Endothelial cell (in vitro differentiated cells): ENCODE results near the gene DQX1. TPM values are rescaled to one million over a fixed set of nuclear protein-coding genes. Genes with fewer than 3 reads are reported as not detected.

ENCODE experiments used
- DNase-seq: peaks from one replicate; pipeline ENCODE4 v3.0.0; 2021; ENCODE audit warnings: low spot score
- H3K27ac Mint-ChIP-seq: one replicate; pipeline ENCODE4 v1.8.0; 2021; ENCODE audit warnings: mixed read lengths, inconsistent platforms; ENCODE audit not compliant: unreplicated experiment
- H3K27me3 Mint-ChIP-seq: one replicate; pipeline ENCODE4 v1.8.0; 2021; ENCODE audit warnings: mild to moderate bottlenecking, moderate library complexity, mixed read lengths, inconsistent platforms; ENCODE audit not compliant: unreplicated experiment
- H3K36me3 Mint-ChIP-seq: one replicate; pipeline ENCODE4 v1.8.0; 2021; ENCODE audit warnings: mild to moderate bottlenecking, low read depth, mixed read lengths, inconsistent platforms; ENCODE audit not compliant: unreplicated experiment
- H3K4me1 Mint-ChIP-seq: one replicate; pipeline ENCODE4 v1.8.0; 2021; ENCODE audit warnings: mild to moderate bottlenecking, mixed read lengths, inconsistent platforms; ENCODE audit not compliant: unreplicated experiment
- H3K4me3 Mint-ChIP-seq: one replicate; pipeline ENCODE4 v1.8.0; 2021; ENCODE audit warnings: mild to moderate bottlenecking, mixed read lengths, inconsistent platforms; ENCODE audit not compliant: unreplicated experiment
- H3K9me3 Mint-ChIP-seq: one replicate; pipeline ENCODE4 v1.8.0; 2021; ENCODE audit warnings: mixed read lengths, inconsistent platforms; ENCODE audit not compliant: unreplicated experiment
- CTCF ChIP-seq: fragments of 200-600 bp; sonication (generic); IDR thresholded peaks from one replicate; pipeline ENCODE4 v1.5.0; 2021; ENCODE audit warnings: antibody characterized with exemption; ENCODE audit not compliant: unreplicated experiment
- total RNA-seq: library from RNA; stranded (reverse); fragmentation: NEBNext Ultra II Directional; extraction: Animal tissue kit (Norgen Biotek cat#: 25700); gene quantifications from one replicate; pipeline ENCODE4 v1.2.1, GENCODE V29; 2021; ENCODE audit not compliant: unreplicated experiment

DQX1 gene
- total RNA-seq, 1 donor from 2014 or later: 3.5 TPM

- Mint-ChIP-seq H3K27me3 (peaks cover 37% of the 10 kb centered on the region), H3K36me3 (peaks cover 14% of the 10 kb centered on the region), H3K27ac (no peak overlapping the region), H3K9me3 (peaks cover 5% of the 10 kb centered on the region), H3K4me1 (peaks cover 25% of the 10 kb centered on the region), H3K4me3 (no peak overlapping the region)
- TF ChIP-seq CTCF: no peak
- DNase-seq: no peak
Measured at GRCh38 chr2:74513605-74514367, 12.2 kb downstream of the DQX1 start.

GRCh38 chr2:74512744-74513604, 13.1 kb downstream of the DQX1 start:
- H3K36me3 Mint-ChIP-seq: peaks cover 11% of the 10 kb centered on the region
- no peak for TF ChIP-seq CTCF
- peak overlapping the region; percentile 65 for H3K4me3 Mint-ChIP-seq
- H3K4me1 Mint-ChIP-seq: peaks cover 31% of the 10 kb centered on the region
- H3K27ac Mint-ChIP-seq: no peak overlapping the region
- peaks cover 34% of the 10 kb centered on the region for H3K27me3 Mint-ChIP-seq
- H3K9me3 Mint-ChIP-seq: peaks cover 5% of the 10 kb centered on the region
- DNase-seq: no peak

GRCh38 chr2:74511104-74511989, 14.7 kb downstream of the DQX1 start:
- peaks cover 8% of the 10 kb centered on the region for H3K36me3 Mint-ChIP-seq

GRCh38 chr2:74510272-74510671, 15.8 kb downstream of the DQX1 start:
- no peak for DNase-seq
- Mint-ChIP-seq H3K27me3 (peaks cover 30% of the 10 kb centered on the region), H3K9me3 (no peaks in the 10 kb centered on the region), H3K4me1 (peaks cover 32% of the 10 kb centered on the region), H3K4me3 (peak overlapping the region; percentile 9), H3K27ac (no peak overlapping the region), H3K36me3 (peaks cover 9% of the 10 kb centered on the region)
- no peak for TF ChIP-seq CTCF

More at GRCh38 chr2:74511104-74511989, 14.7 kb downstream of the DQX1 start:
- TF ChIP-seq CTCF: no peak
- Mint-ChIP-seq H3K27me3 (peaks cover 31% of the 10 kb centered on the region), H3K27ac (peak overlapping the region; percentile 43), H3K4me1 (peaks cover 33% of the 10 kb centered on the region), H3K4me3 (no peak overlapping the region), H3K9me3 (no peaks in the 10 kb centered on the region)
- DNase-seq: no peak
